Fibroblast of villous mesenchyme (primary cell): ENCODE data around the gene MAN1B1. TPM values are rescaled to one million over a fixed set of nuclear protein-coding genes. Genes with fewer than 3 reads are reported as not detected.
A peak's percentile ranks its signal among the peaks of the same experiment; 100 is the strongest.

Source experiments
- DNase-seq: peaks from one replicate; pipeline ENCODE4 v3.0.0-alpha.2; 2010; ENCODE audit warnings: low read depth
- H3K4me3 ChIP-seq: 2 replicates; pipeline ENCODE4 v1.5.1; 2011; ENCODE audit warnings: low read depth, mild to moderate bottlenecking, low read length
- CTCF ChIP-seq: IDR thresholded peaks from 2 replicates; pipeline ENCODE4 v1.5.1; 2012; ENCODE audit warnings: low read depth, mild to moderate bottlenecking, low read length; ENCODE audit not compliant: insufficient read depth
- total RNA-seq: library from RNA; depleted of rRNA; stranded (reverse); fragments of >200 nt; gene quantifications from 2 replicates; pipeline ENCODE4 v1.2.3, GENCODE V29; 2012

The MAN1B1 gene
- total RNA-seq, 1 donor: 65.6 TPM

DNA sequence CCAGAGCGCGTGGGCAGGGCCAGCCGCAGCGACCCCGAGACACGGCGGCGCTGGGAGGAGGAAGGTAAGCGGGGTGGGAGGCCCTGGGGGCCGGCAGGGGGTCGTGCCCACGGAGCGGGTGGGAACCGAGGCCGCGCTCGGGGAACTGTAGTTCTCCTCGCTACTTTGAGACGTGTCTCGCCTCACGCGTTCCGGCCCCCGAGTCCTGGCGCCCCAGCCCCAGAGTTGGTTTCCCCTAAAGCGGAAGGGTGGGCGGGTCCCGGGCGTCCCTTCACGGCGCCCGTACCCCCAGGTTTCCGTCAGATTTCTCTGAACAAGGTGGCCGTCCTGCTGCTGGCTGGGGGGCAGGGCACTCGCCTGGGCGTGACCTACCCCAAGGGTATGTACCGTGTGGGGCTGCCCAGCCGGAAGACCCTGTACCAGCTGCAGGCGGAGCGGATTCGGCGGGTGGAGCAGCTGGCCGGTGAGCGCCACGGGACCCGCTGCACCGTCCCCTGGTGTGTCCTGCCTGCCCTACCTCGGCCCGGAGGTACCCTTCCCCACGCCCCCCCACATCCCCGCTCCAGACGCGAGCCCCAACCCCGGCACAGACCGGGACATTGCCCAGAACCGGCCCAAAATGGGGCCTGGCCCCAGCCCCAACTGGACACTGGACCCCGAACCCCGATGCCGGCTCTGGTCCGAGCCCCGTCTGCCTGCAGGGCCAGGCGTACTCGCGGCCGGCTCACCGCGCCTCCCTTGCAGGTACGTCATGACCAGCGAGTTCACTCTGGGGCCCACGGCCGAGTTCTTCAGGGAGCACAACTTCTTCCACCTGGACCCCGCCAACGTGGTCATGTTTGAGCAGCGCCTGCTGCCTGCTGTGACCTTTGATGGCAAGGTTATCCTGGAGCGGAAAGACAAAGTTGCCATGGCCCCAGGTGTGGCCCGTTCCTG is 8.8 kb upstream of the MAN1B1 start:
- H3K4me3 ChIP-seq: peak overlapping the region; percentile 76
- TF ChIP-seq CTCF: no peak
- DNase-seq: no peak

DNA sequence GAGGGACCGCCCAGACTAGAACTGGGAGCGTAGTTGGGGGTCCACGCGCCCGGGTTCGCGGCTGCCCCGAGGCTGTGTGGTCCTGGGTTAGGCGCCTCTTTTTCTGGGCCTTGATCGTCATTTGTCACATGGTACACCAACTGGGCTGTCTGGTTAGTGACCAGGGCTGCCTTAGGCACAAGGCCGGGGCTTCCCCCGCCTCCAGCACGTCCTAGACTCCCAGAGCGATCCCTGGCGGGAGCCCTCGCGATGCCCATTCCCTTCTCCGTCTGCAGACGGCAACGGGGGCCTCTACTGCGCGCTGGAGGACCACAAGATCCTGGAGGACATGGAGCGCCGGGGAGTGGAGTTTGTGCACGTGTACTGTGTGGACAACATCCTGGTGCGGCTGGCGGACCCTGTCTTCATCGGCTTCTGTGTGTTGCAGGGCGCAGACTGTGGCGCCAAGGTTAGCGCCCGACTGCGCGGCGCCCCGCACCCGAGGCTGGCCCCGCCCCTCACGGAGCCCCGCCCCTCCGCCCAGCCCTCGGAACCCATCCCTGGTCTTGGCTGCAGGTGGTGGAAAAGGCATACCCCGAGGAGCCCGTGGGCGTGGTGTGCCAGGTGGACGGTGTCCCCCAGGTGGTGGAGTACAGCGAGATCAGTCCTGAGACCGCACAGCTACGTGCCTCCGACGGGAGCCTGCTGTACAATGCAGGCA is 7.9 kb upstream of the MAN1B1 start:
- DNase-seq: no peak
- H3K4me3 ChIP-seq: peak overlapping the region; percentile 76
- TF ChIP-seq CTCF: no peak

DNA sequence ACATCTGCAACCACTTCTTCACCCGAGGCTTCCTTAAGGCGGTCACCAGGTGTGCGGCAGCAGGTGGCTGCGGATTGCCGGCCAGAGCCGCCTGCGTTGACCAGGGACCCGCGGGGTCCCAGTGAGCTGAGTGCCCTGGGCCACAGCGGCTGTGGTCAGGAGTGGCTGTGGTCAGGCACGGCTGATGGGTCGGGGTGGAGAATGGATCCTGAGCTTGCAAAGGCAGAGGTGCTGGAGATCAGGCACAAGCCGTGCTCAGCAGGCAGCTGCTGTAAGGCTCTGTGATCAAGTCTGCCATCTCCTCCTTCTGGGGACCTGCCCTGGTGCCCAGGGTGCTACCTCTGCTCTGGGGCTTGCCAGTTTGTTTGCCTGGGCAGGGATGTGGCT is 7.4 kb upstream of the MAN1B1 start:
- H3K4me3 ChIP-seq: no peak overlapping the region
- no peak for TF ChIP-seq CTCF
- DNase-seq: no peak

GRCh38 chr9:137080260-137081122 is 6.3 kb upstream of the MAN1B1 start:
- H3K4me3 ChIP-seq: no peak overlapping the region
- no peak for DNase-seq
- no peak for TF ChIP-seq CTCF

DNA sequence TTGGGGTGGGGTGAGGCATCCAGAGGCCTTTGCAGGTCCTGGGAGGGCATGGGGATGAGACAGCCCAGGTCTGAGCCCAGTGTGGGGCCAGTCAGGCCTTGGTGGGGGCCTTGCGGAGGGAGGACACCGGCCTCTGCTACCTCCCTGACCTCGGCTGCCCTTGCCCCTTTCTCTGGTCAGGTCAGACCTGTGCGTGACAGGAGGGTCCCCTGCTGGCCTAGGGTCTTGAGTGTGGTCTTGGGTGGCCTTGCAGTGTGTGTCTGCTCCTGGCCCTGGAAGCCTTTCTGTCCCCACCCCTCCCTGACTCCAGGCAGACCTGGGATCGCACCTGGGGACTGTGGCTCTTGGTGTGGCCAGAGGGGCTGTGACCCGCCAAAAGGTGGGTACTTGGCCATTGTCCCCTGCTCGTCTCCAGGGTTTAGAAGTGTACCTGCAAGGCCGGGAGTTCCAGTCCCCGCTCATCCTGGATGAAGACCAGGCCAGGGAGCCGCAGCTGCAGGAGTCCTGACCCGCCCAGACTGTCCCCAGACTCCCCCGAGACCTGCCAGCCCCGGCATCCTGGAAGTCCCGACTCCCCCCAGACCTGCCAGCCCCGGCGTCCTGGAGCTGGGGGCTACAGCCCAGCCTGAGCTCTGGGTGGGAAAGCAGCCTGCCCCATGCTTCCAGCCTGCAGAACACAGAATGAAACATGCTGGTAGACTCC is 4.4 kb upstream of the MAN1B1 start:
- no peak for DNase-seq
- TF ChIP-seq CTCF: no peak
- no peak overlapping the region for H3K4me3 ChIP-seq

DNA sequence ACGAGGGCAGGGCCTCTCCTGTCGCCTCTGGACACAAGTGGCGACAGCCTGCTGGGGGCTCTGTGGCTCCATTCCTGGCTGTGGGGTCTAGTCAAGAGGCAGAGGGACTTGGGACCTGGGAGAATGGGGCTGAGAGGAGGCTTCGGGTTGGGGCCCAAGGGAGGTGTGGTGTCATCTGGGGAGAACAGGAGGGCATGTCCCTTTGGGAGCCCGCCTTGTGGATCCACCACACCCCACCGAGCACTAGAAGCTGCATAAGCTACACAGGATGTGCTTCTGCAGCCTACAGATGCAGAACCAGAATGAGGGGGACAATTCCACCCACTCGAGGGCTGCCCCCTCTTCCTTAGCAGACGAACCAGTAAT is 3.9 kb upstream of the MAN1B1 start:
- H3K4me3 ChIP-seq: no peak overlapping the region
- no peak for TF ChIP-seq CTCF
- no peak for DNase-seq
